WTC11 (cell line): ENCODE results near the gene AXIN2. TPM values are rescaled to one million over a fixed set of nuclear protein-coding genes. Genes with fewer than 3 reads are reported as not detected.
"Not testable (repeated sequence)": the region's sequence is repeated elsewhere in the genome, so short reads cannot be mapped to it uniquely, and the experiment has no call there.

Source experiments
- ATAC-seq: fragments of 200-7000 bp; cut with Tn5 transposase; 2 replicates; pipeline ENCODE4 v1.10.0; 2021; ENCODE audit warnings: mild to moderate bottlenecking, moderate library complexity
- CTCF ChIA-PET: fragments of 300-600 bp; sonication (Branson Sonifier 250); formaldehyde crosslinking; loops from one replicate; lab custom pipeline; 2021; ENCODE audit warnings: antibody characterized with exemption; lab: Charles Lee
- POLR2A ChIA-PET: fragments of 350-600 bp; sonication (Branson Sonifier 250); formaldehyde crosslinking; loops from one replicate; lab custom pipeline; 2021; ENCODE audit warnings: antibody characterized with exemption; lab: Charles Lee
- DNase-seq: peaks from one replicate; pipeline ENCODE4 v3.0.0; 2021; ENCODE audit warnings: low spot score
- H3K27ac Mint-ChIP-seq: 2 replicates; pipeline ENCODE4 v1.8.0; 2021; ENCODE audit warnings: mixed read lengths
- H3K27me3 Mint-ChIP-seq: 2 replicates; pipeline ENCODE4 v1.8.0; 2021; ENCODE audit warnings: low read depth, mild to moderate bottlenecking, moderate library complexity, mixed read lengths
- H3K36me3 Mint-ChIP-seq: 2 replicates; pipeline ENCODE4 v1.8.0; 2021; ENCODE audit warnings: mixed read lengths
- H3K4me1 Mint-ChIP-seq: 2 replicates; pipeline ENCODE4 v1.8.0; 2022; ENCODE audit warnings: mixed read lengths
- H3K4me3 Mint-ChIP-seq: 2 replicates; pipeline ENCODE4 v1.8.0; 2021; ENCODE audit warnings: mild to moderate bottlenecking, moderate library complexity, mixed read lengths
- H3K9me3 Mint-ChIP-seq: 2 replicates; pipeline ENCODE4 v1.8.0; 2021; ENCODE audit warnings: mixed read lengths
- CBFB ChIP-seq: sonication (generic); formaldehyde crosslinking; IDR thresholded peaks from 2 replicates; pipeline ENCODE4 v1.8.1; 2022; ENCODE audit warnings: mild to moderate bottlenecking, low read depth, missing genetic modification reagents
- CTCF ChIP-seq: fragments of 200-600 bp; IDR thresholded peaks from 2 replicates; pipeline ENCODE4 v1.8.0; 2022; ENCODE audit warnings: antibody characterized with exemption
- E2F5 ChIP-seq: sonication (generic); formaldehyde crosslinking; IDR thresholded peaks from 2 replicates; pipeline ENCODE4 v1.8.1; 2022; ENCODE audit warnings: mild to moderate bottlenecking, moderate library complexity, missing genetic modification reagents
- ELF4 ChIP-seq: sonication (generic); formaldehyde crosslinking; IDR thresholded peaks from 2 replicates; pipeline ENCODE4 v1.8.1; 2022; ENCODE audit warnings: low read depth, mild to moderate bottlenecking, moderate library complexity, missing genetic modification reagents
- MYBL2 ChIP-seq: sonication (generic); formaldehyde crosslinking; IDR thresholded peaks from 2 replicates; pipeline ENCODE4 v1.8.1; 2023; ENCODE audit warnings: mild to moderate bottlenecking, moderate library complexity, missing genetic modification reagents
- NFATC4 ChIP-seq: fragments of 250-450 bp; sonication (Bioruptor Pico); IDR thresholded peaks from 2 replicates; pipeline ENCODE4 v1.9.0; 2021; ENCODE audit warnings: mild to moderate bottlenecking
- NFYB ChIP-seq: sonication (generic); formaldehyde crosslinking; conservative IDR thresholded peaks from 2 replicates; pipeline ENCODE4 v1.8.0; 2022; ENCODE audit warnings: low read depth, missing genetic modification reagents
- PRRX2 ChIP-seq: fragments of 250-450 bp; sonication (Bioruptor Pico); IDR thresholded peaks from 2 replicates; pipeline ENCODE4 v1.8.0; 2021; ENCODE audit warnings: mild to moderate bottlenecking
- RORB ChIP-seq: fragments of 250-450 bp; sonication (Bioruptor Pico); IDR thresholded peaks from 2 replicates; pipeline ENCODE4 v1.9.0; 2021; ENCODE audit warnings: mild to moderate bottlenecking
- SP1 ChIP-seq: sonication (generic); formaldehyde crosslinking; conservative IDR thresholded peaks from 2 replicates; pipeline ENCODE4 v1.8.1; 2022; ENCODE audit warnings: missing genetic modification reagents
- TCF7 ChIP-seq: sonication (generic); formaldehyde crosslinking; IDR thresholded peaks from 2 replicates; pipeline ENCODE4 v1.8.0; 2022; ENCODE audit warnings: mild to moderate bottlenecking, low read depth, missing genetic modification reagents, moderate library complexity
- ZBTB43 ChIP-seq: sonication (generic); formaldehyde crosslinking; IDR thresholded peaks from 2 replicates; pipeline ENCODE4 v1.8.1; 2023; ENCODE audit warnings: mild to moderate bottlenecking, missing genetic modification reagents
- ZNF219 ChIP-seq: sonication (generic); formaldehyde crosslinking; IDR thresholded peaks from 2 replicates; pipeline ENCODE4 v1.8.0; 2023; ENCODE audit warnings: missing genetic modification reagents, mild to moderate bottlenecking, borderline replicate concordance
- total RNA-seq: library from RNA; stranded (reverse); gene quantifications from 3 replicates; pipeline ENCODE4 v1.2.3, GENCODE V29; 2021
- TF ChIP-seq, protein P1 (sequence below): sonication (generic); formaldehyde crosslinking; IDR thresholded peaks from 2 replicates; pipeline ENCODE4 v1.8.1; 2023; ENCODE audit warnings: mild to moderate bottlenecking, missing genetic modification reagents, moderate library complexity
- TF ChIP-seq, protein P2 (sequence below): fragments of 250-450 bp; sonication (Bioruptor Pico); IDR thresholded peaks from 2 replicates; pipeline ENCODE4 v1.9.0; 2021; ENCODE audit warnings: mild to moderate bottlenecking
- TF ChIP-seq, protein P3 (sequence below): fragments of 250-450 bp; sonication (Bioruptor Pico); IDR thresholded peaks from 2 replicates; pipeline ENCODE4 v1.9.0; 2021; ENCODE audit warnings: moderate library complexity, mild to moderate bottlenecking, inconsistent platforms, borderline replicate concordance
- TF ChIP-seq, protein P4 (sequence below): fragments of 250-450 bp; sonication (Bioruptor Pico); IDR thresholded peaks from 2 replicates; pipeline ENCODE4 v1.9.0; 2021; ENCODE audit warnings: mild to moderate bottlenecking

Gene AXIN2
- total RNA-seq, 1 experiment from 2014 or later = 35.0 TPM

DNA sequence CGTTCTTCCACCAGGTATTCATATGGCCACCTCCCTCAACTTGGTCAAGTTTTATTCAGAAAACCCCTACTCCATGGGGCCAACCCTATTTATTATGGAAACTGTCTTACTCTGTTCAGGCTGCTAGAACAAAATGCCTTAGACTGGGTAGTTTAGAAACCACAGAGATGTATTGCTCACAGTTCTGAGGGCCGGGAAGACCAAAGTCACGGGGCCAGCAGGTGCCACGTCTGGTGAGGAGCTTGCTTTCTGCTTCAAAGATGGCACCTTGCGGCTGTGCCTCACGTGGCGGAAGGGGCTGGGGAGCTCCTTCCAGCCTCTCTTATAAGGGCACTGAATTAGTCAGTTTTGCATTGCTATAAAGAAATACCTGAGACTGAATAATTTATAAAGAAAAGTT, 74.3 kb downstream of the AXIN2 start (continued):
- TF ChIP-seq, protein P1, sequence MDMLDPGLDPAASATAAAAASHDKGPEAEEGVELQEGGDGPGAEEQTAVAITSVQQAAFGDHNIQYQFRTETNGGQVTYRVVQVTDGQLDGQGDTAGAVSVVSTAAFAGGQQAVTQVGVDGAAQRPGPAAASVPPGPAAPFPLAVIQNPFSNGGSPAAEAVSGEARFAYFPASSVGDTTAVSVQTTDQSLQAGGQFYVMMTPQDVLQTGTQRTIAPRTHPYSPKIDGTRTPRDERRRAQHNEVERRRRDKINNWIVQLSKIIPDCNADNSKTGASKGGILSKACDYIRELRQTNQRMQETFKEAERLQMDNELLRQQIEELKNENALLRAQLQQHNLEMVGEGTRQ (CRISPR knock-in tag) = no peak
- TF ChIP-seq TCF7 (CRISPR knock-in tag) (no peak), SP1 (CRISPR knock-in tag) (no peak), RORB (CRISPR knock-in tag) (no peak)

- DNase-seq = no peak
- H3K9me3 Mint-ChIP-seq = peaks cover 29% of the 10 kb centered on the region
- H3K4me1 Mint-ChIP-seq = no peaks in the 10 kb centered on the region; the same call in 1 of the 2 replicates
- no peak overlapping the region for H3K4me3 Mint-ChIP-seq
- H3K36me3 Mint-ChIP-seq = peaks cover 5% of the 10 kb centered on the region
- H3K27ac Mint-ChIP-seq = no peak overlapping the region
- H3K27me3 Mint-ChIP-seq = no peaks in the 10 kb centered on the region
- POLR2A ChIA-PET = no interaction called here
- CTCF ChIA-PET = interaction anchor here (1.3 kb wide), 1 partner anchor 73 kb away, joined by 3 read pairs; no protein-coding TSS in a partner anchor
- ATAC-seq = no peak
- no peak for TF ChIP-seq NFATC4 (CRISPR knock-in tag)
Measured at GRCh38 chr17:65485388-65486299, 75.8 kb downstream of the AXIN2 start.

DNA sequence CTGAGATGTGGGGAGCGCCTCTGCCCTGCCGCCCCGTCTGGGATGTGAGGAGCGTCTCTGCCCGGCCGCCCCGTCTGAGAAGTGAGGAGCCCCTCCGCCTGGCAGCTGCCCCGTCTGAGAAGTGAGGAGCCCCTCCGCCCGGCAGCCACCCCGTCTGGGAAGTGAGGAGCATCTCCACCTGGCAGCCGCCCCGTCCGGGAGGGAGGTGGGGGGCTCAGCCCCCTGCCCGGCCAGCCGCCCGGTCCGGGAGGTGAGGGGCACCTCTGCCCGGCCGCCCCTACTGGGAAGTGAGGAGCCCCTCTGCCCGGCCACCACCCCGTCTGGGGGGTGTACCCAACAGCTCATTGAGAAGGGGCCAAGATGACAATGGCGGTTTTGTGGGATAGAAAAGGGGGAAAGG, 77.0 kb downstream of the AXIN2 start:
- H3K27ac Mint-ChIP-seq, H3K4me1 Mint-ChIP-seq, H3K4me3 Mint-ChIP-seq, ATAC-seq, POLR2A ChIA-PET, H3K27me3 Mint-ChIP-seq, H3K36me3 Mint-ChIP-seq, CTCF ChIA-PET, DNase-seq: not testable (repeated sequence)
- H3K9me3 Mint-ChIP-seq = peaks cover 29% of the 10 kb centered on the region

GRCh38 chr17:65483438-65483837, 78.0 kb downstream of the AXIN2 start:
- no peak overlapping the region for H3K27ac Mint-ChIP-seq
- CTCF ChIA-PET = no interaction called here
- H3K4me1 Mint-ChIP-seq = no peaks in the 10 kb centered on the region
- POLR2A ChIA-PET = no interaction called here
- no peak overlapping the region for H3K4me3 Mint-ChIP-seq
- ATAC-seq = no peak
- TF ChIP-seq ZBTB43 (CRISPR knock-in tag) (no peak), ELF4 (CRISPR knock-in tag) (no peak), PRRX2 (CRISPR knock-in tag) (no peak), ZNF219 (CRISPR knock-in tag) (no peak), MYBL2 (CRISPR knock-in tag) (no peak), RORB (CRISPR knock-in tag) (no peak), NFYB (no peak)
- H3K27me3 Mint-ChIP-seq = no peaks in the 10 kb centered on the region
- peaks cover 3% of the 10 kb centered on the region for H3K36me3 Mint-ChIP-seq
- peaks cover 29% of the 10 kb centered on the region for H3K9me3 Mint-ChIP-seq
- no peak for DNase-seq

DNA sequence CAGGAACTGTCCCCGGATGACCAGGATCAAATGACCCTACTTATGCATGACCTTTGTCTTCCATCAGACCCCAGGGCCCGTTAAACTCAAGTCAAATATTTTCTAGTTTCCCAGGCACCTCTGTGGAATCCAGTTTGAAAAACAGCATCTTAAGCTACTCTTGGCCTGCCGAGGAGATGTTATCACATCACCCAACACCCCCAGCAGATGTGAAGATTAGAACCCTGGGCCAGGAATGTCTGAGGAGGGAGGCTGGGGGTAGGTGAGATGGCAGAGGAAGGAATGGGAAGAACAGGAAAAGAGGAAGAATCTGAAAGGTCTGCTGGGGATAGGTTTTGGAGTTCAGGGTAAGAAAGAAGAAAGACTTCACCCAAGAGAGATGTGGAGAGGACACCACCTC, 79.2 kb downstream of the AXIN2 start:
- DNase-seq = no peak
- Mint-ChIP-seq H3K9me3 (peaks cover 38% of the 10 kb centered on the region), H3K4me1 (no peaks in the 10 kb centered on the region), H3K27me3 (no peaks in the 10 kb centered on the region), H3K4me3 (no peak overlapping the region), H3K27ac (no peak overlapping the region), H3K36me3 (peaks cover 3% of the 10 kb centered on the region)
- ATAC-seq = no peak
- ChIA-PET CTCF (no interaction called here), POLR2A (no interaction called here)
- TF ChIP-seq CTCF (no peak), E2F5 (CRISPR knock-in tag) (no peak), CBFB (no peak)
- TF ChIP-seq, protein P2, sequence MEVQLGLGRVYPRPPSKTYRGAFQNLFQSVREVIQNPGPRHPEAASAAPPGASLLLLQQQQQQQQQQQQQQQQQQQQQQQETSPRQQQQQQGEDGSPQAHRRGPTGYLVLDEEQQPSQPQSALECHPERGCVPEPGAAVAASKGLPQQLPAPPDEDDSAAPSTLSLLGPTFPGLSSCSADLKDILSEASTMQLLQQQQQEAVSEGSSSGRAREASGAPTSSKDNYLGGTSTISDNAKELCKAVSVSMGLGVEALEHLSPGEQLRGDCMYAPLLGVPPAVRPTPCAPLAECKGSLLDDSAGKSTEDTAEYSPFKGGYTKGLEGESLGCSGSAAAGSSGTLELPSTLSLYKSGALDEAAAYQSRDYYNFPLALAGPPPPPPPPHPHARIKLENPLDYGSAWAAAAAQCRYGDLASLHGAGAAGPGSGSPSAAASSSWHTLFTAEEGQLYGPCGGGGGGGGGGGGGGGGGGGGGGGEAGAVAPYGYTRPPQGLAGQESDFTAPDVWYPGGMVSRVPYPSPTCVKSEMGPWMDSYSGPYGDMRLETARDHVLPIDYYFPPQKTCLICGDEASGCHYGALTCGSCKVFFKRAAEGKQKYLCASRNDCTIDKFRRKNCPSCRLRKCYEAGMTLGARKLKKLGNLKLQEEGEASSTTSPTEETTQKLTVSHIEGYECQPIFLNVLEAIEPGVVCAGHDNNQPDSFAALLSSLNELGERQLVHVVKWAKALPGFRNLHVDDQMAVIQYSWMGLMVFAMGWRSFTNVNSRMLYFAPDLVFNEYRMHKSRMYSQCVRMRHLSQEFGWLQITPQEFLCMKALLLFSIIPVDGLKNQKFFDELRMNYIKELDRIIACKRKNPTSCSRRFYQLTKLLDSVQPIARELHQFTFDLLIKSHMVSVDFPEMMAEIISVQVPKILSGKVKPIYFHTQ (CRISPR knock-in tag) = no peak
- TF ChIP-seq, protein P3, sequence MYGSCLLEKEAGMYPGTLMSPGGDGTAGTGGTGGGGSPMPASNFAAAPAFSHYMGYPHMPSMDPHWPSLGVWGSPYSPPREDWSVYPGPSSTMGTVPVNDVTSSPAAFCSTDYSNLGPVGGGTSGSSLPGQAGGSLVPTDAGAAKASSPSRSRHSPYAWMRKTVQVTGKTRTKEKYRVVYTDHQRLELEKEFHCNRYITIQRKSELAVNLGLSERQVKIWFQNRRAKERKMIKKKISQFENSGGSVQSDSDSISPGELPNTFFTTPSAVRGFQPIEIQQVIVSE = no peak
- TF ChIP-seq, protein P4, sequence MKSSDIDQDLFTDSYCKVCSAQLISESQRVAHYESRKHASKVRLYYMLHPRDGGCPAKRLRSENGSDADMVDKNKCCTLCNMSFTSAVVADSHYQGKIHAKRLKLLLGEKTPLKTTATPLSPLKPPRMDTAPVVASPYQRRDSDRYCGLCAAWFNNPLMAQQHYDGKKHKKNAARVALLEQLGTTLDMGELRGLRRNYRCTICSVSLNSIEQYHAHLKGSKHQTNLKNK (CRISPR knock-in tag) = no peak
